D721Med (cell line): ENCODE data around the gene PIK3R1.

Source experiments
- DNase-seq: peaks from one replicate; pipeline ENCODE4 v3.0.0; 2011; ENCODE audit warnings: low spot score; ENCODE audit not compliant: insufficient read length
- FAIRE-seq: peaks from 2 replicates; lab custom pipeline; 2011; peaks lifted over from hg19 to GRCh38; lab: Jason Lieb, UNC
- TF ChIP-seq, protein P1 (sequence below): IDR thresholded peaks from 2 replicates; pipeline ENCODE4 v1.5.1; 2012; ENCODE audit warnings: mild to moderate bottlenecking, control low read depth; ENCODE audit not compliant: insufficient read depth; ENCODE audit errors: missing control alignments

The PIK3R1 gene

GRCh38 chr5:68337235-68337634 lies 121.7 kb downstream of the PIK3R1 start:
- FAIRE-seq, result no peak
- TF ChIP-seq, protein P1, sequence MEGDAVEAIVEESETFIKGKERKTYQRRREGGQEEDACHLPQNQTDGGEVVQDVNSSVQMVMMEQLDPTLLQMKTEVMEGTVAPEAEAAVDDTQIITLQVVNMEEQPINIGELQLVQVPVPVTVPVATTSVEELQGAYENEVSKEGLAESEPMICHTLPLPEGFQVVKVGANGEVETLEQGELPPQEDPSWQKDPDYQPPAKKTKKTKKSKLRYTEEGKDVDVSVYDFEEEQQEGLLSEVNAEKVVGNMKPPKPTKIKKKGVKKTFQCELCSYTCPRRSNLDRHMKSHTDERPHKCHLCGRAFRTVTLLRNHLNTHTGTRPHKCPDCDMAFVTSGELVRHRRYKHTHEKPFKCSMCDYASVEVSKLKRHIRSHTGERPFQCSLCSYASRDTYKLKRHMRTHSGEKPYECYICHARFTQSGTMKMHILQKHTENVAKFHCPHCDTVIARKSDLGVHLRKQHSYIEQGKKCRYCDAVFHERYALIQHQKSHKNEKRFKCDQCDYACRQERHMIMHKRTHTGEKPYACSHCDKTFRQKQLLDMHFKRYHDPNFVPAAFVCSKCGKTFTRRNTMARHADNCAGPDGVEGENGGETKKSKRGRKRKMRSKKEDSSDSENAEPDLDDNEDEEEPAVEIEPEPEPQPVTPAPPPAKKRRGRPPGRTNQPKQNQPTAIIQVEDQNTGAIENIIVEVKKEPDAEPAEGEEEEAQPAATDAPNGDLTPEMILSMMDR, result no peak
- DNase-seq, result no peak

GRCh38 chr5:68339921-68340321 lies 124.4 kb downstream of the PIK3R1 start:
- FAIRE-seq, result no peak
- TF ChIP-seq, protein P1, result no peak
- DNase-seq, result no peak

- FAIRE-seq, result no peak
Observed at GRCh38 chr5:68341006-68341405, 125.5 kb downstream of the PIK3R1 start.

GRCh38 chr5:68342693-68343092 lies 127.1 kb downstream of the PIK3R1 start:
- no peak for FAIRE-seq
- TF ChIP-seq, protein P1, result no peak
- DNase-seq, result no peak

More at GRCh38 chr5:68341006-68341405, 125.5 kb downstream of the PIK3R1 start:
- TF ChIP-seq, protein P1, result no peak
- no peak for DNase-seq

DNA sequence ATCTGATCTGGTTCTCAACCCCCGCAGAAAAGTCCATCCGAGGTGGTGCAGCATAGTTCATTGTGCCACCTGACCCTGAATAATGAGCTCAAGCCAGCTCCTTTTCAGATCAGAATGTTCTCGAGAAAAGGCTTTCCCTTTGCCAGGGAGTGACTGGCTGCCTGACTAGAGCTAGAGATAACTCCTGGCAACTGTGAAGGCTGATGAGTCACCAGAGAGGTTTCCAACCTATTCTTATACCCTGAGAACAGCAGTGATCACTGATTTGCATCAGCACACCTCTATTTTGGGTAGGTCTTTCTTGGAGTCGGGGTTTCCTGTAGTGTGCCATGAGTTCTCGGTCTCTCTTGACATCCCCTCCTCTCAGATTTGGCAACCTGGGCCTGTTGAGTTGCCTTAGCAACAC lies 127.9 kb downstream of the PIK3R1 start:
- no peak for DNase-seq
- no peak for FAIRE-seq
- TF ChIP-seq, protein P1, result no peak

GRCh38 chr5:68344447-68345111 lies 129.0 kb downstream of the PIK3R1 start:
- FAIRE-seq (no peak), DNase-seq (no peak)
- TF ChIP-seq, protein P1, result no peak

DNA sequence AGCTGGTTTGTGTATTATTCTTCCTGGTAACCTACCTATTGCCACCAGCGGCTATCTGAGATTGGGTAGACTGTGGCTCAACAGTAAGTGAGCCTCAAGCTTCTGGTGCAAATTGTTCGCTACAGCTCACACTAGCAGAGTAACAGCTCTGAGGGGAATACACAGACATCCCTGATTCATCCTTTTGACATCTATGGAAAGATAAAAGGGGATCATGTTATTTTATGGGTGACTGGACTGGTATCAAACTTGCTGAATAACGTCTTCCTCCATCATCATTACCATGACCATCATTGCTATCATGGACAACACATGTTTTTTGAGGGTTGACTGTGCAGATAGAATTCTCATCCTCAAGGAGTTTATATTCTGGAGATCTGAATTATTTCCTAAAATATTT lies 129.6 kb downstream of the PIK3R1 start:
- TF ChIP-seq, protein P1, result no peak
- FAIRE-seq, result no peak
- no peak for DNase-seq
